ENCODE results near the gene COL23A1. TPM values are rescaled to one million over a fixed set of nuclear protein-coding genes. Genes with fewer than 3 reads are reported as not detected.

Gene COL23A1
- total RNA-seq, 1 donor from 2014 or later, result 20.4 TPM

DNA sequence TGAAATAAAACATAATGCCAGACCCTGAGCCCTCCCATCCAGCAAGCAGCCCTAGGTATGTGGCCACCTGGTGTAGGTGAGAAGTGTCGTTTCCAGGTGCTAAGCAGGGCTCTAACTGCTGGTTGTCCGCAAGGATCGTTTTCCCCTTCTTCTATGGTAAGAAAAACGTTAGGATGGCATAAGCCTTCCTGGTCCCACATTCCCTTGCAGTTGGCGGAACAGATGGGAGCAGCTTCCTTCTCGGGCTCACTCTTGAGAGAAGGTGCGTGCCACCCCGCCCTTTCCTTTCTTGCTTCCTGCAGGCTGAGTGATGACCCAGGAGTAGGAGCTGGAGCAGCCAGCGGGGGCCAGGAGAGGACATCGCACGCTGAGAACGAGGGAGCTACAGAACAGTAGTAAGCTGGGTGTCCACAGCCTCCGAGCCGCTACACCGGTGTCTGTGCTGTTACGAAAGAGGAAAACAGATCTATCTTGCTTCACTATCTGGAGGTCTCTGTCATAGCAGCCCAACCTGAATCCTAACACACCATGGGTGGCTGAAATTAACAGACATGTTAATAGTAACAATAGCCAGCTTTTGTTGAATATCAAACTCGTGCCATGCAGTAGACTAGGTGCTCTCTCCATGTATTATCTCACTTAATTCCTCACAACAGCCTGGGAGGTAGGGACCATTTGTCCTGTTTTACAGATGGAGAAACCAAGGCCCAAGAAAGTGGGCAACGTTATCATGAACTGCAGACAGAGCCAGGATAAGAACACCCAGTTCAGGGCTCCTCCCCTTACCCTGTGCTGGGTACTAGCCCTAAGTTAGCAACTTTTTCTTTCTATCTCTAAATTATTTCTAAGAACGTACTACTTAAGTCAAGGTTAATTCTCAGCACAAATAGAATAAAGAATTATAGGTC is 139.8 kb downstream of the COL23A1 start:
- intact Hi-C loops (cut with micrococcal nuclease), result no loop called here
- ATAC-seq, result peak; percentile 8
- no peak for DNase-seq

DNA sequence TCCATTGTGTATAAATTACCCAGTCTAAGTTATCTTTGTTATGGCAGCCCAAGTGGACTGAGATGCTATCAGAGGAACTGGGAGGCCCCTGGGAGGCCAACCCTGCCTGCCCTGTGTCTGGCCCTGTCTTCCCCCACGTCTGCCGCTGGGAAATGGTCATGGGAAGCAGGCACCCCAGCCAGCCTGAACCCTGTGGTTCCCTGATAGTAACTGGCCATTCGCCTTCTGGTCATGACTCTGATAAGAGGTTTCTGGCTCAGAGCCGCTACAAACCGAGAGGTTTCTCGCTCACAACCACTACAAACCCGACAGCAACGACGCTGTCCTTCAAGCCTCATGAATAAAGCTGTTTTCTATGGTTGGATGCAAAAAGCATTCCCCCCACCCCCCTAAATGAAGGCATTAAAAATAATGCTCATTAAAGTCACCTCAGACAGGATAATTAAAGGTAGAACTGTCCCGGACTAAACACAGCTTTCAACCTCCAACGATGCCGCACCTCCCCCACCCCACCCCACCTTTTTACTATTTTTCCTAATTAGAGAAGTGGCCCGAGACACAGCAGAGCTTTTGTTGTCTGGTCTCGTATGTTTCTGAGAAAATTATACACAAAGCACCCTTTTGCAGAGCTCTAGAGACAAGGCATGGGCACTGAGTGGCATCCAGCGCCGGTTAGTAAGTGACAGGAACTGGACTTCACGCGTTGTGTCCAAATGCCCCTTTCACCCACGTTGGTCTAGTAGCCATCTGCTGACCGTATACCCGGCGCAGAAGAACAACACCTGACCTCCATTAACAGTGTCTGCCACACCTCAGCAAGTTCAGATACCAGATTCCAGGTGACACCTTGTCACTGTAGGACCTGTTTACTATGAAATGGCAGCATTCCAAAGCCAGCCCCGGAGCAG is 140.8 kb downstream of the COL23A1 start:
- intact Hi-C loops (cut with micrococcal nuclease), result no loop called here
- DNase-seq (peak; percentile 49), ATAC-seq (peak; percentile 92)

DNA sequence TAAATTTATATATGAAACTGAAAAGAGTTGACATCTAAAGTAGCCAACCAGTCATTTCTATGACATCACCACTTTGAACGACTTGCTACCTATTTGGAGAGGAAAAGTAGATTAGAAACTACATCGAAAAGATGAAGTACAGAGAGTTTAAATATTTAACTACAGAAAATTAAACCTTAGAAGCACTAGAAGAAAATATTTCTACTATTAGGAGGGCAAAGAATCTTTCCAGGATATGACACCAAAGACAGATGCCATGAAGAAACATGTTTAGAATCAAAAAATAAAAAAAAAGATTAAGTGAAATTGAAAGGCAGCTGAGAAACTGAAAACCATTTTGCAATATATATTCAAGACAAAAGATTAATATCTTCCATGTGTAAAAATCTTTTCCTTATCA is 144.7 kb downstream of the COL23A1 start:
- ATAC-seq (no peak), DNase-seq (no peak)
- intact Hi-C loops (cut with micrococcal nuclease), result no loop called here

DNA sequence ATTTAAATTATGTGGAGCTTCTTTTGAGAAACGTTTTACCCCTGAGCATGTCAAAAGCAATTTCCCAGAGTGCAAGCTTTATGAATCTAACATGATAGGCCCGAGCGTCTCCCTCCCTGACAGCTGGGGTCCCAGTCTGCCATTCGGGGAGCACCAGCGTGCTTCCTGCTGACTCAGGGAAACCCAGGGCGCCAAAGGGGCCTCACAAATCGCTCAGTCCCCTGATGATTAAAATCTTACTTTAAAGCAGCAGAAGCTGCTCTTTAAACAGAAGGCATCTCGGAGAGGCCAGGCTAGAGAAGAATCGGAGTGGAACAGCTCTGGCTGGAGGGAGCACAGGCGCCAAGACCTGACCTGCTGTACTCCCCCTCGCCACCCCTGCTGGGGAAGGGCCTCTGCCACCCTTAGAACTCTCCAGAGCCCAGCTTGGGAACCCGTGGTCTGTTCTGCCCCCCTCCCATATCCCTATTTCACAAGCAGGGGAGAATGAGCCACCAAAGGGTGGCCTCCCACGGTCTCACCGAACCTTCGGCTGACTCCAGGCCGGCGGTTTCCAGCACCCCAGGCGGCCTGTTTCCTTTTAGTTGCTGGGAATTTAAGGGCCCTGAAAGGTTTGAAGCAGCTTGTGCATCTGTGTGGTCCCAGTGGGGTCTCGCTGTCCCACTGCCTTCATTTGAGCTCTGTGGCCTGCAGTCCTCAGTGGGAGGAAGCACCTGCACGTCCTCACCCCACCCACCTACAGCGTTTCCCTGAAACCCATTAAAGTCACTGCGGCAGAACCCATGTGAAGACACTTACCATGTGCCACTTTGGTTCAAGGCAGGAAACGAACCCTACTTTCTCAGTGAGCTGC is 147.6 kb downstream of the COL23A1 start:
- ATAC-seq (no peak), DNase-seq (no peak)
- intact Hi-C loops (cut with micrococcal nuclease), result no loop called here

DNA sequence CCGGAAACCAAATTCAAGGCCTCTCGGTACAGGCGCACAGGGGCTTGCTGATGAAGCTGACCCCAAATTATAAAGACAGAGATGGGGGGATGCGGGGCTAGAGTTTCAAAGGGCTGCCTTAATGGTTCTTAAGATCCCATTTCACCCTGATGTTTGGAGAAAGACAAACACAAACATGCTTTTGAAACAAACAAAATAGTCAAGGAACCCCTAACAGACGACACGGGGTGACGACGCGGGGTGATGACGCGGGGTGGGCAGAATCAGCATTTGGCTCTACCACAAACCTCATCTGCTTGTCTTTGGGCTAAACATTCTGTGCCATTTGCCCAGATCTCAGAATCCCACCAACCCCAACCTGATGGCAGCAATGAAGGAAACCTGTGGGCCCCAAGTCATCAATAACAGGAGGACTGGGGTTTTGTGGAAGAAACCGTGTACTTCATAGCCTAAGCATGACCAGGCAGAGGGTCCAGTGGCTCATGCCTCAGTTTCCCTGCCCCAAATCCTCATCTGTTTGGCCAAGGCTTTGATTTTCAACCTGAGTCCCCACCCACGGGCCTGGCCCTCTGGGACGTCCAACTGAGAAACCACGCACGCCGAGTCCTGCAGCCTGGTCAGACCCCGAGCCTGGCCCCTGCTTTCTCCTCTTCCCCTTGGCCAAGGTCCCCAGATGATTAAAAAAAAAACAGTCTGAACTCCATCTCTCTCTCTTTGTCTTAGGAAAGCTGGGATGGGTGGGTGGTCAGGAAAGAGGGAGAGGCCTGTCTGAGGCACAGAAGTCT is 148.5 kb downstream of the COL23A1 start:
- intact Hi-C loops (cut with micrococcal nuclease), result no loop called here
- ATAC-seq (no peak), DNase-seq (no peak)

DNA sequence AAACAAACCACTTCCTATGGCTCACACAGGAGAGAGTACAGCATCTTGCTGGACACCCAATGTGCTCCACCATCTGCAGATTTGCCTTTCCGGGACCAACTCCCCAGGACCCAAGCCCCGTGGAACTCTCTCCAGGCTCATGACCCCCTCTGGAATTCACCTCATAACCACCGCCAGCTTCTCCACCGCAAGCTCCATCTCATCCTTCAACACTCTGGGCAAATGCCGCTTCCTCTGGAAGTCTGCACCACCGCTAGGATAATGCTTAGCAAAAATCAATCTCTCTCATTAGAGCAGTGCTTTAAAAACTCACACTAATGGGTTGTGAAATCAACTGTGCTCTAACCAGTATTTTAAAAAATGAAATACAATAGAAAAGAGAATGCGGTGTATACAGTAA is 150.0 kb downstream of the COL23A1 start:
- ATAC-seq (no peak), DNase-seq (no peak)
- intact Hi-C loops (cut with micrococcal nuclease), result no loop called here

DNA sequence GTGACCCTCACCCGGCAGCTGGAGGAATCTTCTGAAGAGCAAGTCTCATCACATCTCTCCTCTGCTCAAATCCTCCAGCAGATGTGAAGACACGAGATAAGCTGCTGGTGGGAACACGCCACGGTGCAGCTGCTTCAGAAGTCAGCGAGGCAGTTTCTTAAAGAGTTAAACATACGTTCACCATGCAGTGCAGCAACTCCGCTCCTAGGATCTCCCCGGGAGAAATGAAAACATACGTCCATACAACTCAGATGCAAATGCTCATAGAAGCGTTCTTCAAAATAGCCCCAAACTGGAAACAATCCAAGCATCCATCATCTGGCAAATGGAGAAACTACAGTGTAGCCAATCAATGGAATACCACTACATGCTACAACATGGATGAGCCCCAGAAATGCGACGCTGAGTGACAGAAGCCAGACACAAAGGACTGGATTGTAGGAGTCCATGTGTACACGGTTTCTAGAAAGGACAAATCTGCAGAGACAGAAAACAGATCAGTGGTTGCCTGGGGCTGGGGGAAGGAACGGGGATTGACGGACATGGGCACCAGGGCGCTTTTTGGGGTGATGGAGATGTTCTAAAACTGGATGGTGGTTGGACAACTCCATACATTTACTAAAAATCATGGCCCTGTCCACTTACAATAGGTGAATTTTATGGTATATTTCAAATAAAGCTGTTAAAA is 150.6 kb downstream of the COL23A1 start:
- no peak for DNase-seq
- no peak for ATAC-seq
- intact Hi-C loops (cut with micrococcal nuclease), result no loop called here

DNA sequence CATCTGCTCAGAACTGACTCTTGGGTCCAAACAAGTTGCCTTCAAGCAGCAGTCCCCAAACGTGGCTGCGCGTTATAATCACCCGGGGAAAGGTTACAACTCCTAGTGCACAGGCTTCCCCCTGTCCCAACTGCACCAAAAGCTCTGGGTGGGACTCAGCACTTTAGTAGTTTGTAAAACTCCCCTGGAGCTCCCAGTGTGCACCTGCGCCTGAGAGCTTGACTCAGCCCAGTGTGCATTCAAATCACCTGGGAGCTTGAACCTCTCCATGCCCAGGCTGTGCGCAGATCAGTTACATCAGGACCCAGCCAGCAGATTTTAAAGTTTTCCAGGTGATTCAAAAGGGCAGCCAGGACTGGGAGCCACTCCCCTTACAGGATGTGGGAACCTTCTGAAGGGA is 151.4 kb downstream of the COL23A1 start:
- ATAC-seq, result no peak
- intact Hi-C loops (cut with micrococcal nuclease), result no loop called here
- no peak for DNase-seq

DNA sequence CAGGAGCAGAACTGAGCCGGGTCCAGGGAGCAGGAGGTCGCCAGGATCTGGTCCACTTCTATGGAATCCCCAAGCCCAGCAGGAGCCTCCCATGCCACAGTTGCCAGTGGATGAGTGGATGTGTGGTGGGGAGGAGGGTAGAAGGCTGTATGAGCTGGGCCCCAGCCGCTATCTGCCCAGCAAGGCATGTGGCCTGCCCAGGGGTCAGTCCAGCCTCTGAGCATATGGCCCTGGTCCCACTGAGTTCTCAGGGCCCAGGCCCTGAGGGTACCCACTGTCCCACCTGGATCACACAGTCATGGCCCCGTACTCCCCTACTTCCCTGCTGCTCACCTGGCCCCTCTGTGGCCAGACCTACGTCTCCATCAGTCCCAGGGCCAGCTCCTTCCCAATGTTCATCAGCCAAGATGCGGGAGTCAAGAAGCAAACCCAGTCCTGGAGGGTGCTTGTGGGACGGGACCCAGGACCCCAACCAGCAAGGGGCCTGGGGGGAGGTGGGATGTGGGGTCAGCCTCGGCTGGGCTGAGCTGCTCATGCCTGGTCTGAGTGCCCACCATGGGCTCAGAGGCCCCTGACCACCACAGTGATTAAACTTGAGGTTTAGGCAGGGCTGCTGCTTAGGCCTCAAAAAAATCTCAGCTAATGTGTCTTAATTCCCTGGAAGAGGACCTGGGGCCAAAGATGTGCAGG is 152.7 kb downstream of the COL23A1 start:
- ATAC-seq, result no peak
- intact Hi-C loops (cut with micrococcal nuclease), result no loop called here
- no peak for DNase-seq

DNA sequence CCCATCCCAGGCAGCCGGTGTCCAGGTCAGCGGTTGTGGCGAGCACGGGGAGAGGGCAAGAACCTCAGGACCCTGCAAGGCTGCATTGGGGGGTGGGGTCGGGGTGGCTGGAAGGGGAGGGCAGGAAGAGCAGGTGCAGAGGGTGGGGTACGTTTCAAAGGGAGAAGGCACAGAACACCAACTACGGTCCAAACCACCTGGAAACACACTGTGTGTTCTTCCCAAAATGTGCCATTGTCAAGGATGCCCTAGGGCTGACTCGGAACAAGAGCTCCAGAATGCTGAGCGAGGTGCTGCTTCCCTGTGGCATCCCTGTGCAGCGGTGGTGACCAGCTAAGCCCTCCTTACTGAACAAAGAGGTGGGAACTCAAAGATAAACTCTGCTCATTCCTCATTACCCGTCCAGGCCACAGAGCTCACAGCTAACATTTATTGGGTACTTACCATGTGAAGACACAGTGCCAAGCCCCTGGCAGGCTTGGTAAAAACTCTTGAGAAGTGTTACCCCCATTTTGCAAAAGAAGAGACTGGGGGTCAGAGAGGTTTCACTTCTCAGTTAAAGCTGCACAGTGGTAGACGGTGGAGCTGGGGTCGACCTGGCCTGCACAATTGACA is 153.8 kb downstream of the COL23A1 start:
- DNase-seq (no peak), ATAC-seq (no peak)
- intact Hi-C loops (cut with micrococcal nuclease), result no loop called here

DNA sequence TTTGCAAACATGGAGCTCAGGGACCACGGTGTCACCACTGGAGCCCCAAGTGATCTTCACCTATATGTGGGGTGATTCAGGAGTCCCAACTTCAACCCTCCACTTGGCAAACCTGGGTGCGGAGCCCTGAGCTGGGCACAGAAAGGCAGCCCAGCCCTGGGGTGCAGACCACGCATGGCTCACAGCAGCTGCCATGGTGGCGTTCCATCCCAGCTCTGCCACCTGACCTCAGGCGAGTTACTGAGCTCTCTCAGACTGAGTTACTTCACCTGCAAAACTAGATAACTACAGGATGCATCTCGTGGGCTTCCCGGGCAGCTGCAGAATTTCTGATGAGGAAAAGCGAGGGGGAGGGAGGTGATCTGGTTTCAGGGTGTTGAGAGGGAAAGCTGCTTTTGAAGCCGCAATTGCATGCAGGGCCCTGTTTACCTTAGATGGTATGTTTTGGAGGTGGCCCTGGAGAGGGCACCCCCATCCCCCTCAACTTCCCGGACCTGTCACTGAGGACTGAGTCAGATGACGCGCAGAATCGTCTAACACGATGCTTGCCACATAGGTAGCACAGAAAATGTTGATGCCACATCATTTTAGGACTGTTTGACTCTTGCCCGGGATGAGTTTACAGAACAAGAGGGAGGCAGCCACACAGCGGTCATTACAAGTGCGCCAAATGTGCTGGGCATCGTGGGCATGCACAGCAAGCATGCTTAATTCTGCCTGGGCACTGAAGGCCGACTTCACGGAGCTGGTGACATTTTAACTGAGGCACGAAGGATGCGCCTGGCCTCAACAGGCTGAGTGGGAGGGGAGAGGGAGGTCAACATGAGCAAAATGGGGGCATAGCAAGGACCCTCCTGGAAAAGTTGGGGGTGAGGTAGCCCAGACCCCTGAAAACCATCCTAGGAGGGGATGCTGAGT is 154.6 kb downstream of the COL23A1 start:
- intact Hi-C loops (cut with micrococcal nuclease), result no loop called here
- DNase-seq (no peak), ATAC-seq (no peak)

DNA sequence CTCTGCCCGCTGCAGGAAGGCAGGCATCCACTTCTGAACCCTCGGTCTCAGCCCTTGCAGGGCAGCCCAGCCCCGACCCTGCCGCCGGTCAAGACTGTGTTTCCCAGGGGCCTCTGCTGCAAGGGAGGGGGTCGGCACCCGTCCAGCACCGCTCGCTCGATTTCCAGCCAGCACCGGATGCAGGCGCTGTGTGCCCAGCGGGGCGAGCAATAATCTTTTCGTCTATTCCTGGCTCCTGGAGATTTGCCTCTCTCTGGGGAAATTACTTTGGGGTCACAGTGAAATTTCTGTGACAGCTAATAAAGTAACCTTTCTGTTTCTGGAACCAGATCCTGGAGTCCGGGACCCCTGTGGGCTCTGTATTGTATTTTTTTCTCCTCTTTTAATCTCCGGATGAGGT is 155.3 kb downstream of the COL23A1 start:
- DNase-seq, result peak; percentile 82
- ATAC-seq, result peak; percentile 88
- intact Hi-C loops (cut with micrococcal nuclease), result no loop called here

DNA sequence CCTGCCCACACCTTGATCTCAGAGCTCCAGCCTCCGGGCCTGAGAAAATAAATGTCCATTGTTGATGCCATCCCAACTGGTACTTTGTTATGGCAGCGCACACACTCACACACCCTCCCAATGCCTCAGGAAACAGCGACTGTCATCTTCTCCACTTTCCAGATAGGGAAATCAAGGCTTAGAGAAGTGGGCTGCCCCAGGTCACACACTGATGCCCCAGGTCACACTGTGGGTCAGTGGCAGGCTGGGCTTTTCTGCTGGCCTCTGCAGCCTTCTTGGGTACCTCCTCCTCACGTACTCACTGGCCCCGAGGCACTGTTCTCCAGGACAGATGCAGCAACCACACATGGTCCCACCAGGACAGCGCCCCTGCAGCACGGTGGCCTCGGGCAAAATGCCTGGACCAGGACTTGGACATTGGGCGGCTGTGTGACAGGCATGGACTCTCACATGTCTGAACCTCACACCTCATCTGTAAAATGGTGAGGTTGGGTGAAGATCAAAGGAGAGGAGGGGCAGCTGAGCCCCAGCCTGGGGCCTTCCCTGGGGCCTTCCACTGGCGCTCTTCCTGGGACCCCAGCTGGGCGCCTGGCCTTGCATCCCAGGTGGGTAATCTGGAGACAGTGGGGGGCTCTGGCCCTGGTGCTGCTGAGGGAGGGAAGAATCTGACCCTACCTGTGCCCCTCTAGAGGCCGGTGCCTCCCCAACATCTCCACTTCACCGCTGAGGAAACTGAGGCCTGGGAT is 156.0 kb downstream of the COL23A1 start:
- intact Hi-C loops (cut with micrococcal nuclease), result no loop called here
- DNase-seq (no peak), ATAC-seq (no peak)

DNA sequence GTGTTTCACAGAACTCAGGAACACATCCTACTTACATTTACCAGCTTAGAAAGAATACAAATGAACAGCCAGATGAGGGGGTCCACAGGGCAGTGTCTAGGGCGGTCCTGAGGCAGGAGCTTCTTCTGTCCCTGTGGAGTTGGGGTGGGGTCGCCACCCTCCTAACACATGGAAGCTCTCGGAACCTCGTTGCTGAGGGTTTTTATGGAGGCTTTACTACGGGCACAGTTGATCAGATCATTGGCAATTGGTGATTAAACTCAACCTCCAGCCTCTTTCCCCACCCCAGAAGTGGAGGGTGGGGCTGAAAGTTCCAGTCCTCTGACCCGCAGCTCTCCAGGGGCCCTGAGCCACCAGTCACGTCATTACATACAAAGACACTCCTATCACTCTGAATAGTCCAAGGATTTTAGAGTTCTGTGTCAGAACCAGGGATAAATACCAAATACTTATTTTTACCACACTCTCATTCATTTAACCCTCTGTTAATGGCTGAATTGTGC is 156.9 kb downstream of the COL23A1 start:
- ATAC-seq (no peak), DNase-seq (no peak)
- intact Hi-C loops (cut with micrococcal nuclease), result no loop called here

Measured in left ventricle myocardium superior (tissue), 1 donor.